LNCaP clone FGC (cell line): ENCODE data around the gene RNF166.

Experiments
- DNase-seq: peaks from one replicate; pipeline ENCODE4 v3.0.0-alpha.2; 2011; ENCODE audit warnings: low read depth
- H3K4me3 ChIP-seq: 2 replicates; pipeline ENCODE4 v1.5.1; 2011; ENCODE audit warnings: mild to moderate bottlenecking, low read depth, low read length, control low read depth
- TF ChIP-seq, protein P1 (sequence below): IDR thresholded peaks from 2 replicates; pipeline ENCODE4 v1.5.1; 2012; ENCODE audit warnings: mild to moderate bottlenecking; ENCODE audit not compliant: control insufficient read depth, insufficient read depth; ENCODE audit errors: extremely low read depth

The RNF166 gene

DNA sequence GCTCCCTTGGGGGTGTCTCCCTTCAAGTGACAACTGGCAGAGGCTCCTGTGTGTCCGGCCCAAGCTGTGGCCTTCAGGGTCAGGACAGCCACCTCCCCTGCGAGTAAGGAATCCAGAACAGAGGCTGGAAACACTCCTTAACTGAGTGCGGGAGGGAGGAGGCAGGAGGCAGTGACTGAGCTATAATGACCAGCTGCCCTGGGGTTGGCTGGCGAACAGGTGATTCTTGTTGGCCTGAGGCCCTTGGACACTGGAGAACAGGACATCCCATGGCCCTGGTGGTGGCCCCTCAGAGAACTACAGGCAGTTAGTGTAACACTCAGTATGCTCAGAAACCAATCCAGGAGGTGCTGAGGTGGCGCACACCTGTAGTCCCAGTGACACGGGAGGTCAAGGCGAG is 10.5 kb downstream of the RNF166 start:
- TF ChIP-seq, protein P1, sequence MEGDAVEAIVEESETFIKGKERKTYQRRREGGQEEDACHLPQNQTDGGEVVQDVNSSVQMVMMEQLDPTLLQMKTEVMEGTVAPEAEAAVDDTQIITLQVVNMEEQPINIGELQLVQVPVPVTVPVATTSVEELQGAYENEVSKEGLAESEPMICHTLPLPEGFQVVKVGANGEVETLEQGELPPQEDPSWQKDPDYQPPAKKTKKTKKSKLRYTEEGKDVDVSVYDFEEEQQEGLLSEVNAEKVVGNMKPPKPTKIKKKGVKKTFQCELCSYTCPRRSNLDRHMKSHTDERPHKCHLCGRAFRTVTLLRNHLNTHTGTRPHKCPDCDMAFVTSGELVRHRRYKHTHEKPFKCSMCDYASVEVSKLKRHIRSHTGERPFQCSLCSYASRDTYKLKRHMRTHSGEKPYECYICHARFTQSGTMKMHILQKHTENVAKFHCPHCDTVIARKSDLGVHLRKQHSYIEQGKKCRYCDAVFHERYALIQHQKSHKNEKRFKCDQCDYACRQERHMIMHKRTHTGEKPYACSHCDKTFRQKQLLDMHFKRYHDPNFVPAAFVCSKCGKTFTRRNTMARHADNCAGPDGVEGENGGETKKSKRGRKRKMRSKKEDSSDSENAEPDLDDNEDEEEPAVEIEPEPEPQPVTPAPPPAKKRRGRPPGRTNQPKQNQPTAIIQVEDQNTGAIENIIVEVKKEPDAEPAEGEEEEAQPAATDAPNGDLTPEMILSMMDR = no peak
- DNase-seq = no peak
- H3K4me3 ChIP-seq = no peak overlapping the region

DNA sequence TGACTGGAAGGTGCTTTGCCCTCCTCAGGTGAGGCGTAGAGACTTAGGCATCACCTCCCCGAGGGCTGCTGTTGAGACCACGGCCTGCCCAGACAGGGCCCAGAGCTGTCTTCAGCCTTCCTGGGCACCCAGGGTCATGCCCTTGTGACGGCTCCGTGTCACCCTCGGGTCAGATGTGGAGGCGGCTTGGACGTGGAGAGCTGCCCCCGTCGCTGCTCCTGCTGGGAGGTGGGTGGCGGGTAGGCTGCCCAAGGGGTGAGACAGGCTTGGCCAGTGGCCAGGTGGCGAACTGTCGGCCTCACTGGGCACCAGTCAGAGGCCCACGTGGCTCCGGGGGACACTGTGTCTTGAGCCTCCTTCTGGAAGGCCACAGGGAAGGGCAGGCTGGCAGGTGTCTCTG is 11.0 kb downstream of the RNF166 start:
- TF ChIP-seq, protein P1 = no peak
- DNase-seq = no peak
- H3K4me3 ChIP-seq = no peak overlapping the region

DNA sequence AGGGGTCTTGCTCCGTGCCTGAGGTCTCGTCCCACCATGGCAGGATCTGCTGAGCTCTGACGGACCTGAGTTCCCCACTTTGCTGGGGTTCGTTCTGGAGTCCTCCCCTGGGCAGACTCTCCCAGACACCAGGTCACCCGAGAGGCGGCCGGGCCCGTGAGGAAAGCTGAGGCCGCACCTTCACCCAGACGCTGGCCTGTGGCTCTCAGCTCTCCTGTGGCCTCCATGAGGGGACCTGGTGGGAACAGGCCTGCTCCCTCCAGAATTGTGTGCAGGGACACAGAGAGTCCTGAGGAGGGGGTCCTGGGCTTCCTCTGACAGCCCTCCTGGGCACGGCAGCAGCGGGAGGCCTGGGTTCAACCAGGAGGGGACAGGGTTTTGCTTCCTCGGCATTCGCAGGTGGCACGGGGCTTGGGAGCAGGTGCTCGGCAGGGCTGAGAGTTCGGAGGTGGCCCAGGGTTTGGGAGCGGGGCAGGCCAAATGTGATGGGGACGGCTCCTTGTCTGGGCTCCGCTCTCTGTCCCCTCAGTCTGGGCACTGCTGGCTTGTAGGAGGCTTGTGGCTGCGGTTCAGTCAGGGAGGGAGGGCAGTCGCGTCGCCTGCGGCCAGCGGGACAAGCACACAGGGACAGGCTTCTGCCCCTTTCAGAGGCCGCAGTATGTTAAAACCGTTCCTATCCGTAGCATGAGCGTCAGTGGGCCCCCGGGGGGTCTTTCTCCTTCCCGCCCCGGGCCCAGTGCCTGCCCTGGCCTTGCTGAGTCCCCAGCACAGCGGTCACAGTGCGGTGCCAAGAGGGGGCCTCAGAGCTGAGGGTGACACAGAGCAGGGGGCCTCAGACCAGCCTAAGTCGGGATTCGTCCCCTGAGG is 11.8 kb downstream of the RNF166 start:
- TF ChIP-seq, protein P1 = no peak

DNA sequence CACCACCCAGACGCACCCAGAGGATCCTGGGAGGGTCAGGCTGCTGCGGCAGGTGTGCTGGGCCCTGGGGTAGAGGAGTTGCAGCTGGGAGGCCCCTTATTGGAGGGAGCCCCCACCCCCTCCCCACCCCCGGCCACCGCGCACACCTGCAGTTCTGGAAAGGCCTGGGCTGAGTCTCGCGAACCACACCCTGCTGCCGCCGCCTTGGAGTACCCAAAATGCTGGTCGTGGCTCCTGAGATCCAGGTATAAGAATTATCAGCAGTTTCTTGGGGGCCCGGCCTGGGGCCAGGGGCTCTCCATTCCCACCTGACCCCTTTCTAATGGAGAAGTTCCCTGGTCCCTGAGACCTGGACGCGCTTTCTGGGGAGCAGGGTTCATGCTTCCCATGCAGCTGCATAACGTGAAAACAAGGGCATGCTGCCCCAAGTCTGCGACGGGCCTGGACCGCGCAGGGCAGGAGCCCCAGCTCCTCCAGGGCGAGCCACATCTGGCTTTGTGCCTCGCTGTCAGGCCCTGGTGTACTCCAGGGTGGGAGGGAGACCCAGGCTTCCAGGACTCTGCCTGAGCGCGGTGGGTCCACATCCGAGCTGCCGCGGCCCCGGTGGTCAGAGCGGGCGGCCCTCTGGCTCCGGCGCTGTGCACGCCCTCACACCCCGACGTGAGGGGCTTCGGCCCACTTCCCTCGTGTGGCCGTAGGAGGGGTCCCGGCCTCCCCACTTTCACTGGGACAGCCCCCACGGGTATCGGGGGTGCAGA is 12.6 kb downstream of the RNF166 start:
- DNase-seq = no peak
- H3K4me3 ChIP-seq = no peak overlapping the region
- TF ChIP-seq, protein P1 = no peak

More for the DNA sequence above, 11.8 kb downstream of the RNF166 start:
- H3K4me3 ChIP-seq = no peak overlapping the region
- DNase-seq = no peak

DNA sequence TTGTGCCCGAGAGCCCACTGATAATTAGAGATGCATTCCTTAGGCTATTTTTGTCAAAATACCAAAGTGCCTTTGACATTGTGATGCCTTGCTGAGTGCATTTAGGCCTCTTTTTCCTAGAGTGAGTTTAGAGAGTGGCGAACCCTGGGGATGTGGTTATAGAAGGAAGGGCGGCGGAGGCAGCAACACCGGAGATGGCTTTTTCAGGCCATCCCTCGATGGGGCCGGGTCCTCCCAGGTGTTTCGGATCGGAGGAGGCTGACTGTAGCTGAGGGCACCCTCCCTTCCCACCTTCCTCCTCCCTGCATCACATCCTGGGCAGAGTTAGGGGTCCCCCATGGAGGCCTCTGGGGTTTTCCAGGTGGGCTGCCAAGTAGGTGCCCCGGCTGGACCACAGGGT is 13.3 kb downstream of the RNF166 start:
- no peak for DNase-seq
- TF ChIP-seq, protein P1 = no peak
- H3K4me3 ChIP-seq = no peak overlapping the region

DNA sequence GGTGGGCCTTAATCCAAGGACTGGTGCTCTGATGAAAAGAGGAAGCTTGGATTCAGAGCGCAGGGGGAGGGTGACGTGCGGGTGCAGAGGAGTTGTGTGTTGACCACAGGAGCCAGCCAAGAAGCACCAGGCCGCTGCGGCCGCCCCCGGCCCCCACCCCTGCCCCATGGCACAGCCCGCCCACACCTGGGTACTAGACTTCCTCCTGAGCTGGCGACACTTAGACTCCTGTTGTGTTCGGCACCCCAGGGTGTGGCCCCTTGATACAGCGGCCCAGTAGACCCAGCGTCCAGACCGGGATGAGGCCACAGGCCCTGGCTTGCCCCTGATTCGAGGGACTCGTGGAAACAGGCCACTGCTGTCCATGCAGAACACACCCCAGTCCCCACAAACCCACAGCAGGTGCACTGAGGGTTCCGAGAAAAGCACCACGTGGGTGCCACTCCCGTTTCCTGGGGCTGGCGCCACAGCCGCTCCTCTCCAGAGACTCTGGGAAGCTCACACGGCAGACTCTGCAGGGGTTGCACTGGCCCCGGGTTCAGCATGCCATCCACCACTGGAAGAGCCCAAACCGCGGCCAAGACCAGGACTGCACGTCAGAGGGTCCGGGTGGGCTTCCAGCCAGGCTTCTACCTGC is 14.2 kb downstream of the RNF166 start:
- TF ChIP-seq, protein P1 = no peak
- no peak for DNase-seq

More for the DNA sequence above, 14.2 kb downstream of the RNF166 start:
- no peak overlapping the region for H3K4me3 ChIP-seq
